HG03354 (cell line): ENCODE data around the gene RFTN2.
"Not testable (repeated sequence)": the region's sequence is repeated elsewhere in the genome, so short reads cannot be mapped to it uniquely, and the experiment has no call there.

Source experiments
- ATAC-seq: cut with Tn5 transposase; IDR thresholded peaks from one replicate; pipeline ENCODE4 v1.9.1; 2021; ENCODE audit warnings: mild to moderate bottlenecking; ENCODE audit not compliant: unreplicated experiment, poor library complexity, severe bottlenecking

Gene RFTN2

GRCh38 chr2:197614532-197614931, 60.9 kb downstream of the RFTN2 start:
- no peak for ATAC-seq

DNA sequence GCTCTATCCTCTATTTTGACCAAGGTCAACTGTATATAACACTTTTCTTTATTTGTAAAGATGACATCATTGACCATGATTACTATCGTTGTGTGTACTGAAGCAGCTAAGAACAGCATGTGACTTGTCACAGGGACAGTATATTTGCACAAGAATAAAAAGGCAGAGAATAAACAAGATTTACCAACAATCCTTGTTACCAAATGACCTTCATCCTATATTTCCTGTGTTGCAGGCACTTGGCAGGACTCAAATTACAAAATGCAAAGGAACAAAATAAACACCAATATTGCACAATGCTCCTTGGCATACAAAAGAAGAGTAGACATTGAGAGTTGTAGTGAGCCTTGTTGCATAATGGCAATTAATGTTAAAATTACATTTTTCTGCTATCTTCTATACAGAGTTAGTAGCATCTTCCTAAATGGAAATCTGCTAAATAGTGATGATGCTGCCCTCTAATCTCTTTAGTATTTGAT, 61.8 kb downstream of the RFTN2 start:
- no peak for ATAC-seq

DNA sequence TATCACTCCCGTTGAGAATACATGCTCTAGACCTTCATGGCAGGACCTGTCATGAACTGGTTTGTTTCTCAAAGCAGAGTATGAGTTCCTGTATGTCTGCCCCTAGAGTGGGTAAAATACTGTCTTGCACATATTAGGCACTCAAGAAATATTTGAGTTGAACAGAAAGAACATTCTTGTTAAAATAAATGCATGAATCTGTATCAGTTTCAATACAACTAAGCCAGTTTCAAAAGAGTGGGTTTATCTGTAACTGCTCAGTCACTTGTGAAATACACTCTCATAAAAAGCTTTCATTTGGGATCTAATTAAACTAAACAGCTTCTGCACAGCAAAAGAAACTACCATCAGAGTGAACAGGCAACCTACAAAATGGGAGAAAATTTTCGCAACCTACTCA, 69.2 kb downstream of the RFTN2 start:
- peak; percentile 79 for ATAC-seq

DNA sequence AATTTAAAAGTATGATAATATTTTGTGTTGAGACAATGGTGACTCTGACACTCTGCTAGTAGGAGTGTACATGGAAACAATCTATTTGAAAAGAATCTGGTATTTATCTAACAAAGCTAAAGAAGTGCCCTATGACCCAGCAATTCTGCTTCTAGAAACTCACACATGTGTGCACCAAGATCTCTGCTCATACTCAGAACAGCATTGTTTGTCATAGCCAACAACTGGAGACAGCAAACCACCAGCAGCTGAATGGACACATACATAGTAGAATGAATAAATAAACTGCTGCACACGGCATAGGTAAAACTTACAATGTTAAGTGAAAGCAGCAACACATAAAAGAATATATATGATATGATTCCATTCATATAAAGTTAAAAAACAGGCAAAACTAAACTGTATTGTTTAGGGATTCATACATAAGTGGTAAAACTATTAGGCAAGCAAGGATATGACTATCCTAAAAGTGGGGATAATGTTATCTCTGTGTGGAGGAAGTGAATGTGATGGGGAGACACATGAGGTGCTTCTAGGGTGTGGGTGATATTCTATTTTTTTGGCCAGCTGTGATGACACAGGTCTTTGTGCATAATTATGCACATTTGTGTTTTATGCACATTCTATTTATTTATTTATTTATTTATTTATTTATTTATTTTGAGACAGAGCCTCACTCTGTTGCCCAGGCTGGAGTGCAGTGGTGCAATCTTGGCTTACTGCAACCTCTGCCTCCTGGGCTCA, 71.1 kb downstream of the RFTN2 start:
- peak; percentile 25 for ATAC-seq

- ATAC-seq = peak; percentile 31
These were observed 73.7 kb downstream of the RFTN2 start for GRCh38 chr2:197601726-197602125.

DNA sequence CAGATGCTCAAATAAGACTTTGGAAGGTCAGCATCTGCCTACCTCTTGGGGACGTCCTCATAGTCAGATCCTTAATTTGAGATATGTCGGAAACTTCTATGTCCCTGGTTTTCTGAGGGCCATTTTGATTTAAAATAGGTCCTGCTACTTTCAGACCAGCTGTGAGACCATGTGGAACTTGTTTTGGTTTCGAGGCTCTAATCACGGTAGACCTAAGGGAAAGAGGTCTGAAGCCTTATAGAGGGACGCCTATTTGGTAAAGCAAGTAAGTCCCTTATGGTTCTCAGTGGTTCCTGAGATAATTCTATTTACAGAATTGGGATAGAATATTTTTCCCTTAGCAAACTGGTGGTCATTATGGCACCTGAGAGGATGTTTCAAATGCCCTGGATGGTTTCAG, 75.1 kb downstream of the RFTN2 start:
- ATAC-seq = peak; percentile 39

DNA sequence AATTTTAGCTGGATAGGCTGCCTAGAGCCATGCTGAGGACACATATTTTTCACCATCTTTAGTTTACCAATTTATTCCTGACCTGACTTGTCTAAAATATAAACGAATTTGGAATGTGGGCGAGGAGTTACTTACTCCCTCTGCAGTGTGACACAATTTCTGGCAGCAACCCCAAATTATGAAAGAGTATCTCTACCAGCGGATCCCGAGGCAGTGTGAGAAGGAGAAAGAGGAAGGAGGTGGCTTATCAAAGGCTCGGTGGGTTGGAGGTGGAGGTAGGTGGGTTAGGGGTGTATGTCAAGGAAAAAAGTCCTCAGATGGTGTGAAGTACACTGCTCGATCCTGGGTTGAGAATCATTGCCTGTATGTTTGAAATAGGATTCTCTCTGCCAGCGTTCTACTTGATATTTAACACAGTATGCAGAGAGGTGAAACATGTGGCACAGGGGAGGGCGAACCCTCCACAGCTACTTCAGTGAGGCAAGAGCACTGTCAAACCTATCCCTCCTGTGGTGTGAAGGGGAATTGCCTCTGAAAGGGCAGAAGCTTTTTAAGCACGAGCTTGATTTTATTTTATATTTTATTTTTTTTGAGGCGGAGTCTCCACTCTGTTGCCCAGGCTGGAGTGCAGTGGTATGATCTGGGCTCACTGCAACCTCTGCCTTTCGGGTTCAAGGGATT, 76.0 kb downstream of the RFTN2 start:
- ATAC-seq = peak; percentile 81

DNA sequence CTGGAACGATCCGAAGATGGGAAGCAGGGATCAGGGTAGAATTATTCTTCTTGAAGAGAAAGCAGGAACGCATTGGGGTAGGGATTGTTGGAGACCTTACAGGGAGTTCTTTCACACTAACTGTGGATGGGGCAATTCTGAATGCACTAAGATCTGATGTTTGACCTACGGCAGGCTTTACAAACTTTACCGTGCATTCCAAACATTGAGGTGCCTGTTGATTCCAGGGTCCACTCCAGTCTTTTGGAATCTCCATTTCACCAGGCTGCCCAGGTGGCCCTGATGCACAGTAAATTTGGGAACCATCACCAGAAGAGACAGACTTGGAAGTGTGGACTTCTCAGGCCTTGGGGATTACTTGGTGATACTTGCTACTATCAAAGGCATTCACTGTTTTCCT, 76.9 kb downstream of the RFTN2 start:
- no peak for ATAC-seq

DNA sequence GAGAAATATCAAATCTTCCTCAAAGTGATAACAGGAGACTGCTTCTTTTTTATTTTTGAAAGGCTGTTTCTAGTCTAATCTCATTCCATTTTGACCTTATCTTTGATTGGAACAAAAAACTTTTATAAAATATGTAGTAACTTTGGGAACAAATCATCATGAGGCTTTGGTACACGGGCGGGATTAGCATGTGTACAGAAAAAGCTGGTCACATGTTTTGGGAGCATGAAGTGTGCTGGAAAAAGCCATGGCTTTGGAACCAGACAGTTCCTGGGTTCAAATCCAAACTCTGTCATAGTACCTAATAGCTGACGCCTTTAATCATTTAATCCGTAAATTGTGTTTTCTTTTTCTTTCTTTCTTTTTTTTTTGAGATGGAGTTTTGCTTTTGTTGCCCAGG, 78.2 kb downstream of the RFTN2 start:
- no peak for ATAC-seq

DNA sequence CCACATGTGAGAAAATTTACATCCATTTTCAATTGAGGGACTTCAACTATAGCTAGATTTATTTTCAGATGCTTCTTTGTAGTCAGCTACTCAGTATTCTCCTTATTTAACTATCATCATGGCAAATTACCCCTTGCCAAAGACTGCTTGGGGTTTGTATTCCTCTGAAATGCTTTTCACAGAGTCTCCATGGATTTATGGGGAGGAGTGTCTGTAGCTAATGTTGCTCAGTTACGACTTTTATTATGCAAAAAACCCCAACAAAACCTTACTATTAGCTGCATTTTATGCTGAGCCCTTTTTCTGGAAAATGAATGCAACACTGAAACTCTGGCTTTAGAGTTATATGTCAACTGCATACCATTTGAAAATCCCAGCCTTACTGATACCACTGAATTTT, 78.6 kb downstream of the RFTN2 start:
- ATAC-seq = no peak

- no peak for ATAC-seq
These were observed 83.9 kb downstream of the RFTN2 start for GRCh38 chr2:197591339-197592072.

DNA sequence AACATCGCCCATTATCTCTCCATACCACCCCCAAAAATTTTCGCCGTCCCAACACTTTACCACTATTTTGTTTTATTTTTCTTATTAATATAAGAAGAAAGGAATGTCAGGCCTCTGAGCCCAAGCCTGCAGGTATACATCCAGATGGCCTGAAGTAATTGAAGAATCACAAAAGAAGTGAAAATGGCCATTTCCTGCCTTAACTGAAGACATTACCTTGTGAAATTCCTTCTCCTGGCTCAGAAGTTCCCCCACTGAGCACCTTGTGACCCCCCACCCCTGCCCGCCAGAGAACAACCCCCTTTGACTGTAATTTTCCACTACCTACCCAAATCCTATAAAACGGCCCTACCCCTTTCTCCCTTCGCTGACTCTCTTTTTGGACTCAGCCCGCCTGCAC, 88.1 kb downstream of the RFTN2 start:
- not testable (repeated sequence) for ATAC-seq

DNA sequence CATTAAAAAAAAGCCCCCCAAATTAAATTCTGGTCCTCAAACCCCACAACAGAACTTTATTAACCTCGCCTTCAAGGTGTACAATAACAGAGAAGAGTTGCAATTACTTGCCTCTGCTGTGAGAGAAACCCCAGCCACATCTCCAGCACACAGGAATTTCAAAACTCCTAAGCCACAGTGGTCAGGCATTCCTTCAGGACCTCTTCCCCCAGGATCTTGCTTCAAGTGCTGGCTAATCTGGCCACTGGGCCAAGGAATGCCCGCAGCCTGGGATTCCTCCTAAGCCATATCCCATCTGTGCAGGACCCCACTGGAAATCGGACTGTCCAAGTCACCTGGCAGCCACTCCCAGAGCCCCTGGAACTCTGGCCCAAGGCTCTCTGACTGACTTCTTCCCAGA, 95.2 kb downstream of the RFTN2 start:
- not testable (repeated sequence) for ATAC-seq

DNA sequence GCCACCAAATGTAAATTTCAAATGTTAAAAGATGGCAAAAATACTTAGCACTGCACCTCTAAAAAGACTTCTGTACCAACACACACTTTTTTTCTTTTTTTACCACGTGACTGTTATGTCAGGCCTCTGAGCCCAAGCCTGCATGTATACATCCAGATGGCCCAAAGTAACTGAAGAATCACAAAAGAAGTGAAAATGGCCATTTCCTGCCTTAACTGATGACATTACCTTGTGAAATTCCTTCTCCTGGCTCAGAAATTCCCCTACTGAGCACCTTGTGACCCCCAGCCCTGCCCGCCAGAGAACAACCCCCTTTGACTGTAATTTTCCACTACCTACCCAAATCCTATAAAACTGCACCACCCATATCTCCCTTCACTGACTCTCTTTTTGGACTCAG, 97.1 kb downstream of the RFTN2 start:
- ATAC-seq = not testable (repeated sequence)

- no peak for ATAC-seq
These were observed 97.9 kb downstream of the RFTN2 start for GRCh38 chr2:197577446-197577845.

DNA sequence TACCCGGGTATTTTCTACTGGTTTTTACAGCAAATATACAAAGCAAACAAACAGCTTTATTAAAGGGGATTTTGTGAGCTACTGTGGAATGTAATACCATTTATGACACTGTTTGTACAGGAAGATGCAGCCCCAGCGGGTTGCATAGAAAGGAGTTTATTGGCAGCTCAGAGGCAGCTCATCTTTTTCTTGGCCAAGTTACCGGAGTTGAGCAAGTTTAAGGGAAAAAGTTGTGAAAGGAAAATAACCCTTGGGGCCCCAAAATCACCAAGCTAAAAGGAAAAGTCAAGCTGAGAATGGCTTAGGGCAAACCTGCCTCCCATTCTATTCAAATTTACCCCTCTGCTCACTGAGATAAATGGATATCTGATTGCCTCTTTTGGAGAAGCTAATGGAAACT, 98.8 kb downstream of the RFTN2 start:
- ATAC-seq = no peak

DNA sequence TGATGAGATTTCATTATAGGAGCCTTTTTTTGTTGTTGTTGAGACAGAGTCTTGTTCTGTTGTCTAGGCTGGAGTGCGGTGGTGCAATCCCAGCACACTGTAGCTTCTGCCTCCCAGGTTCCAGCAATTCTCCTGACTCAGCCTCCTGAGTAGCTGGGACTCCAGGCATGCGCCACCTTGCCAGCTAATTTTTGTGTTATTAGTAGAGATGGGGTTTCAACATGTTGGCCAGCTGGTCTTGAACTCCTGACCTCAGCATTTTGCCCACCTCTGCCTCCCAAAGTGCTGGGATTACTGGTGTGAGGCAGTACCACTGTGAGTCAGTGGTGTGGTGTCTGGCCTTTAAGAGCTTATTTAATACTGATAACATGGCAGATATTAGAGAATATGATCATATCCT, 99.4 kb downstream of the RFTN2 start:
- no peak for ATAC-seq

DNA sequence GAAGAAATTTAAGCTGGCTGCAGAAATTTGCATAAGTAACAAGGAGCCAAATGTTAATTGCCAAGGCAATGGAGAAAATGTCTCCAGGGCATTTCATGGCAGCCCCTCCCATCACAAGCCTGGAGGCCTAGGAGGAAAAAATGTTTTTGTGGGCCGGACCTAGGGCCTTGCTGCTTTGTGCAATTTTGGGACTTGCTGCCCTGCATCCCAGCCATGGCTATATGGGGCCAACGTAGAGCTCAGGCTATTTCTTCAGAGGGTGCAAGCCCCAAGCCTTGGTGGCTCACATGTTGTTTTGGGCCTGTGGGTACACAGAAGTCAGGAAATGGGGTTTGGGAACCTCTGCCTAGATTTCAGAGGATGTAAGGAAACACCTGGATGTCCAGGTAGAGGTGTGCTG, 101.8 kb downstream of the RFTN2 start:
- no peak for ATAC-seq

DNA sequence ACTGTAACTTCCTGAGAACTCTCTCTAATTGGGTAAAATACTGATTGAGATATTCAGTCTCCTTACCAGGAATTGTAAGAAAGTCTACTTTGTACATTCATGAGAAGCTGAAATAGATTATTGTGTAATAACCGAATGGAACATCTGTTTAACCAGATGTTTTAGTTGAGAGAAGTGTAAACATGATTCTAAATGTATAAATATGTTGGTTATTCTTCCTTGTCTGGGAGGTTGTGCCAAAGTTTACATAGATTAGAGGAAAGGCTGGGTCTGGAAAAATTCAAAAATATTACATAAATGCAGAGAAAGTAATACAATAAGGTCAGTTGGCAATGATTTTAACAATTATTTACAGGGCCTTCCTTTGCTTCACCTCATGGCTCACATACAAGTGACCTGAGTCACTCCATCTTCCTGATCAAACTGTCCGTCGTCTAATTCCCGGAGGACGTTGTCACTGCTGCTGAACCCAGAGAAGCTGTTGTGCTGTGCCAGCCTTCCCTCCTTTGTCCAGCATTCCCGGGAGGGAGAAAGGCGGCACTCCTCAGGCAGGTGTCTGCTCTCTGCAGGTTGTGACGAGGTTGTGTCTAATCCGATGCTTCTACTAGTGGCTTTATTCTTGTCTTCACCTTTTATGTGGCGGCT, 103.6 kb downstream of the RFTN2 start:
- no peak for ATAC-seq

DNA sequence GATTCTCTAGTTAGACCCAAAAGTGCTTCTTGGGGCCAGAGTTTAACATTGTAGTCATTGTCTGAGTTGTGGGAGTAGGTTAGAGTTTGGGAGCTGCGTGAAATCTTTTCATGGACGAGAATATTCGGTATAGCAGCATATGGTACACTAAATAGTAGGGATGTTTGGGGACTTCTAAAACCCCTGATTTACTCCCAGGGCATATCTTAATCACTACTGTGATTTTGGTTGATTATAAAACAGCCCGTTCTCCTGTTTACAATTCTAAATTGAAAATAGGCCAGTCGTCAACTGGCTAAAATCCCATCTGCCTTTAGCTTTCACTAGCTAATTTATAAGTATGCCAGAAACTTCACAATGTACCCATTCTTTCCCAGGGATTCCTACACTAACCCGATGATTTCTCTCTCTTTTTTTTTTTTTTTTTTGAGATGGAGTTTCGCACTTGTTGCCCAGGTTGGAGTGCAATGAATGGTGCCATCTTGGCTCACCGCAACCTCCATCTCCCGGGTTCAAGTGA, 115.2 kb downstream of the RFTN2 start:
- no peak for ATAC-seq
